Measurements from ENCODE around the gene ZDHHC6.
"Not testable (repeated sequence)": the region's sequence is repeated elsewhere in the genome, so short reads cannot be mapped to it uniquely, and the experiment has no call there.

ZDHHC6 gene

GRCh38 chr10:112446055-112446854 is 459 bp downstream of the ZDHHC6 start:
- DNase-seq (ENCODE audit: low read depth): no peak

GRCh38 chr10:112442063-112442462 is 4.7 kb downstream of the ZDHHC6 start:
- DNase-seq (ENCODE audit: low read depth): no peak

- DNase-seq (ENCODE audit: low read depth): no peak
Observed at GRCh38 chr10:112441520-112441919, 5.2 kb downstream of the ZDHHC6 start.

- DNase-seq (ENCODE audit: low read depth): no peak
Observed at GRCh38 chr10:112438356-112438755, 8.4 kb downstream of the ZDHHC6 start.

- DNase-seq (ENCODE audit: low read depth): no peak
Observed at GRCh38 chr10:112434988-112435619, 11.6 kb downstream of the ZDHHC6 start.

- no peak for DNase-seq (ENCODE audit: low read depth)
Observed at GRCh38 chr10:112433136-112433535, 13.6 kb downstream of the ZDHHC6 start.

- DNase-seq (ENCODE audit: low read depth): no peak
Observed at GRCh38 chr10:112429654-112430230, 17.0 kb downstream of the ZDHHC6 start.

- DNase-seq (ENCODE audit: low read depth): no peak
Observed at GRCh38 chr10:112429147-112429546, 17.6 kb downstream of the ZDHHC6 start.

GRCh38 chr10:112426111-112426510 is 20.6 kb downstream of the ZDHHC6 start:
- DNase-seq (ENCODE audit: low read depth): no peak

GRCh38 chr10:112424651-112425050 is 22.1 kb downstream of the ZDHHC6 start:
- DNase-seq (ENCODE audit: low read depth): no peak

- no peak for DNase-seq (ENCODE audit: low read depth)
Observed at GRCh38 chr10:112421731-112422130, 25.0 kb downstream of the ZDHHC6 start.

GRCh38 chr10:112412696-112413095 is 34.0 kb downstream of the ZDHHC6 start:
- DNase-seq (ENCODE audit: low read depth): no peak

- no peak for DNase-seq (ENCODE audit: low read depth)
Observed at GRCh38 chr10:112409755-112410154, 37.0 kb downstream of the ZDHHC6 start.

GRCh38 chr10:112409299-112409698 is 37.4 kb downstream of the ZDHHC6 start:
- no peak for DNase-seq (ENCODE audit: low read depth)

GRCh38 chr10:112407696-112408095 is 39.0 kb downstream of the ZDHHC6 start:
- no peak for DNase-seq (ENCODE audit: low read depth)

- not testable (repeated sequence) for DNase-seq (ENCODE audit: low read depth)
Observed at GRCh38 chr10:112406806-112407205, 39.9 kb downstream of the ZDHHC6 start.

- DNase-seq (ENCODE audit: low read depth): no peak
Observed at GRCh38 chr10:112404617-112405016, 42.1 kb downstream of the ZDHHC6 start.

GRCh38 chr10:112402917-112403316 is 43.8 kb downstream of the ZDHHC6 start:
- no peak for DNase-seq (ENCODE audit: low read depth)

GRCh38 chr10:112397592-112397991 is 49.1 kb downstream of the ZDHHC6 start:
- no peak for DNase-seq (ENCODE audit: low read depth)

- no peak for DNase-seq (ENCODE audit: low read depth)
Observed at GRCh38 chr10:112395809-112396530, 50.7 kb downstream of the ZDHHC6 start.

GRCh38 chr10:112394475-112394875 is 52.2 kb downstream of the ZDHHC6 start:
- no peak for DNase-seq (ENCODE audit: low read depth)

GRCh38 chr10:112393827-112394226 is 52.9 kb downstream of the ZDHHC6 start:
- DNase-seq (ENCODE audit: low read depth): no peak

GRCh38 chr10:112393341-112393740 is 53.4 kb downstream of the ZDHHC6 start:
- no peak for DNase-seq (ENCODE audit: low read depth)
